Measurements from ENCODE around the gene CTNNA3. TPM values are rescaled to one million over a fixed set of nuclear protein-coding genes. Genes with fewer than 3 reads are reported as not detected.

CTNNA3 gene
- total RNA-seq, 4 donors from 2014 or later, result 0.68 to 75.2 (median 1.4) TPM

DNA sequence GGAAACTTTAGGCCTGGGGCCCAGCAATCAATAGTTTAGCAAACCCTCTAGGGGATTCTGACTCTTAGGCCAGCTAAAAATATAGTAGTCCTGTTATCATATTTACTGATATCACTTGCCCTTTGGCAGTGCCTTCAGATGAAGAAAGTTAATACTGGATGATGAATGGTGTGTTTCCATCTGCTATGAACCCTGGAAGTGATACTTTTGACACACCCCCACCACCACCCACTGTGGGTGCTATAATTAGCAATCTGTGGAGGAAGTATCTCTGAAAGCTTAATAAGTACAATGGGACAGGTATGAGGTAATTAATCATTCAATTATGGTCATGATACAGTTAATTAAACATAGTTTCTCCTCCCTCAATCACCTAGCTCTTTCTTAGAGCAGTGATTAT is 860.6 kb downstream of the CTNNA3 start:
- TF ChIP-seq POLR2A (IDR thresholded peaks at IDR 0.05) (no peak), POLR2AphosphoS5 (IDR thresholded peaks at IDR 0.05) (no peak), EP300 (IDR thresholded peaks at IDR 0.05; ENCODE audit: low read depth) (no peak)
- TF ChIP-seq, protein P1, sequence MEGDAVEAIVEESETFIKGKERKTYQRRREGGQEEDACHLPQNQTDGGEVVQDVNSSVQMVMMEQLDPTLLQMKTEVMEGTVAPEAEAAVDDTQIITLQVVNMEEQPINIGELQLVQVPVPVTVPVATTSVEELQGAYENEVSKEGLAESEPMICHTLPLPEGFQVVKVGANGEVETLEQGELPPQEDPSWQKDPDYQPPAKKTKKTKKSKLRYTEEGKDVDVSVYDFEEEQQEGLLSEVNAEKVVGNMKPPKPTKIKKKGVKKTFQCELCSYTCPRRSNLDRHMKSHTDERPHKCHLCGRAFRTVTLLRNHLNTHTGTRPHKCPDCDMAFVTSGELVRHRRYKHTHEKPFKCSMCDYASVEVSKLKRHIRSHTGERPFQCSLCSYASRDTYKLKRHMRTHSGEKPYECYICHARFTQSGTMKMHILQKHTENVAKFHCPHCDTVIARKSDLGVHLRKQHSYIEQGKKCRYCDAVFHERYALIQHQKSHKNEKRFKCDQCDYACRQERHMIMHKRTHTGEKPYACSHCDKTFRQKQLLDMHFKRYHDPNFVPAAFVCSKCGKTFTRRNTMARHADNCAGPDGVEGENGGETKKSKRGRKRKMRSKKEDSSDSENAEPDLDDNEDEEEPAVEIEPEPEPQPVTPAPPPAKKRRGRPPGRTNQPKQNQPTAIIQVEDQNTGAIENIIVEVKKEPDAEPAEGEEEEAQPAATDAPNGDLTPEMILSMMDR (IDR thresholded peaks at IDR 0.05), result no peak
- no peak for DNase-seq
- peaks cover 0 to 4% (median 0%) of the 10 kb centered on the region in 4 donors for H3K4me1 ChIP-seq
- in situ Hi-C loops (cut with MboI; ENCODE audit: low pct_ligation_motif_present in 1 of 4, low pct_unique_long_range_greater_than_20kb in 1 of 4, low sequenced_read_pairs in 3 of 4), result no loop called here
- no peak overlapping the region for H3K4me3 ChIP-seq
- intact Hi-C loops (cut with DNase I; ENCODE audit: low total_unique reads), result no loop called here
- H3K27ac ChIP-seq, result peak overlapping the region in 2 of 4 donors; percentile 13 to 21
- H3K36me3 ChIP-seq, result no peaks in the 10 kb centered on the region
- H3K27me3 ChIP-seq, result no peaks in the 10 kb centered on the region
- no peaks in the 10 kb centered on the region for H3K9me3 ChIP-seq

DNA sequence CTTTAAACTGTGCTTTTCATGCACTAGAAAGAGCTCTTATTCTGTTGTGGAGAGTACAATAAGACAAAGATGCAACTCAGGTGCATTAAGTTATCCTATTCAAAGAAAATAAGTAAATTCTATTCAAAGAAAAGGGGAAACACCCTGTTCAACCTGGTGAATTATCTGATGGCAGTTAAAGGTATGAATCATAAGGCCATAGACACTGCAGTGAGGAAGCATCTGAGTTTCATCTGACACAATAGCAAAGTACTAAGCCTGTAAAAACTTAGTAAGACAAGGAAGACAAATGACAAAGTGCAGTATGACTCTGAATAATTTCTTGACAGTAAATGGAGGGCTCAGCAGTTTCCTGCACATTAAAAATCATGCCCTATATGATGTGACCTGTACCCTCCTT is 861.2 kb downstream of the CTNNA3 start:
- TF ChIP-seq, protein P1 (IDR thresholded peaks at IDR 0.05), result no peak
- no peak for TF ChIP-seq POLR2AphosphoS5 (IDR thresholded peaks at IDR 0.05)
- TF ChIP-seq EP300 (IDR thresholded peaks at IDR 0.05; ENCODE audit: low read depth), result no peak
- no peak for TF ChIP-seq POLR2A (IDR thresholded peaks at IDR 0.05)
- peaks cover 0 to 4% (median 0%) of the 10 kb centered on the region in 4 donors for H3K4me1 ChIP-seq
- intact Hi-C loops (cut with DNase I; ENCODE audit: low total_unique reads) (no loop called here), in situ Hi-C loops (cut with MboI; ENCODE audit: low pct_ligation_motif_present in 1 of 4, low pct_unique_long_range_greater_than_20kb in 1 of 4, low sequenced_read_pairs in 3 of 4) (no loop called here)
- no peaks in the 10 kb centered on the region for H3K9me3 ChIP-seq
- no peak for DNase-seq
- H3K27me3 ChIP-seq, result no peaks in the 10 kb centered on the region
- peak overlapping the region in 1 of 4 donors; percentile 13 for H3K27ac ChIP-seq
- H3K36me3 ChIP-seq, result no peaks in the 10 kb centered on the region
- H3K4me3 ChIP-seq, result no peak overlapping the region

GRCh38 chr10:66833861-66834260 is 862.1 kb downstream of the CTNNA3 start:
- H3K4me1 ChIP-seq, result peaks cover 0 to 8% (median 0%) of the 10 kb centered on the region in 4 donors
- H3K27me3 ChIP-seq, result no peaks in the 10 kb centered on the region
- no peaks in the 10 kb centered on the region for H3K9me3 ChIP-seq
- no peaks in the 10 kb centered on the region for H3K36me3 ChIP-seq
- intact Hi-C loops (cut with DNase I; ENCODE audit: low total_unique reads) (no loop called here), in situ Hi-C loops (cut with MboI; ENCODE audit: low pct_ligation_motif_present in 1 of 4, low pct_unique_long_range_greater_than_20kb in 1 of 4, low sequenced_read_pairs in 3 of 4) (no loop called here)
- no peak for TF ChIP-seq POLR2A (IDR thresholded peaks at IDR 0.05)
- no peak overlapping the region for H3K4me3 ChIP-seq
- WGBS, 2 donors (ENCODE audit: low coverage in 1 of 2), result 14 to 85% methylated on average over 1 of the region's 1 CpG
- no peak overlapping the region for H3K27ac ChIP-seq
- DNase-seq, result no peak

DNA sequence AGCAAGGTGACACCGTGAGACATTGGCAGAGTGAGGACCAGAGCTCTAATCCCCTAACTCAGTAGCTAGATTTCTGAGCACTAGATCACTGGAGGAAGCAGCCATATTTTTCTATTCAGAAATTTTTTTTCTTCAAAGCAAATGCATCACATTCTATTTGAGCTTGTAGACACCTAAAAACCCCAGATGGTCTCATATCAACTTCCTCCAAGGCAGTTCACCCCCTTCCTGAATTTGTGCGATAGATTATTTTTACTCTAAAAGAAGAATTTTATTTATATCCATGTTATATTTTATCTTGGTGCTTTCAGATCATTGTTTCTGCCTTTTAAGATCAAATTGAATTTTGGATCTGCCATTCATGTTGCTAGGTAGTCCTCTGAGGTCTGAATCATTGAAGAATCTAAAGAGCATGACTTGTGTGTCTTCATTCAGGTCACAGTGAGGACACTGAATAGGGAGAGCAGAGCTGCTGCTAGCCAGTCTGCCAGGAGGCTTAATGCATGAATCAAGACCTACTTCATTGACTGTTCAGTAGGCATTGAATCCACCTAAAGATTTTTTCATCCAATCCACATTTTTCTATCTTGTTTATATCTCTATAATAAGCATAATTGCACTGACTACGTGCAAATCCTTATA is 863.1 kb downstream of the CTNNA3 start:
- in situ Hi-C loops (cut with MboI; ENCODE audit: low pct_ligation_motif_present in 1 of 4, low pct_unique_long_range_greater_than_20kb in 1 of 4, low sequenced_read_pairs in 3 of 4), result no loop called here
- 63 to 73% methylated on average over 3 of the region's 3 CpGs for WGBS, 2 donors (ENCODE audit: low coverage in 1 of 2)
- DNase-seq, result no peak

More for the DNA sequence above, 863.1 kb downstream of the CTNNA3 start:
- H3K36me3 ChIP-seq, result no peaks in the 10 kb centered on the region
- H3K9me3 ChIP-seq, result no peaks in the 10 kb centered on the region
- H3K27me3 ChIP-seq, result no peaks in the 10 kb centered on the region
- peaks cover 0 to 17% (median 0%) of the 10 kb centered on the region in 4 donors for H3K4me1 ChIP-seq
- no peak overlapping the region for H3K4me3 ChIP-seq
- H3K27ac ChIP-seq, result no peak overlapping the region
- intact Hi-C loops (cut with DNase I; ENCODE audit: low total_unique reads), result no loop called here
- TF ChIP-seq EP300 (IDR thresholded peaks at IDR 0.05; ENCODE audit: low read depth), result no peak
- TF ChIP-seq, protein P1 (IDR thresholded peaks at IDR 0.05), result no peak
- no peak for TF ChIP-seq POLR2A (IDR thresholded peaks at IDR 0.05)
- TF ChIP-seq POLR2AphosphoS5 (IDR thresholded peaks at IDR 0.05), result no peak
